Gastroesophageal sphincter (tissue), 4 donors: ENCODE measurements around the gene NOS1AP. TPM values are rescaled to one million over a fixed set of nuclear protein-coding genes. Genes with fewer than 3 reads are reported as not detected.

Experiments
- ATAC-seq: fragments of 150-250 bp; one replicate; pipeline ENCODE4 v1.9.1; 2016; ENCODE audit warnings: mild to moderate bottlenecking, moderate library complexity
- H3K27ac ChIP-seq, 4 donors: fragments of 200-600 bp; sonication (generic) in 3 of 4; 1 replicate in 3 of 4; 2 replicates in 1 of 4; pipeline ENCODE4 v1.5.1; 2016 to 2019
- H3K27me3 ChIP-seq: fragments of 200-600 bp; sonication (generic); one replicate; pipeline ENCODE4 v1.5.1; 2019
- H3K36me3 ChIP-seq, 2 donors: fragments of 200-600 bp; sonication (generic); one replicate each; pipeline ENCODE4 v1.5.1; 2019; ENCODE audit warnings: control low read depth in 1 of 2
- H3K4me1 ChIP-seq, 3 donors: fragments of 200-600 bp; sonication (generic); 1 replicate in 2 of 3; 2 replicates in 1 of 3; pipeline ENCODE4 v1.5.1; 2016 to 2019; ENCODE audit warnings: control low read depth in 2 of 3
- H3K4me3 ChIP-seq, 2 donors: fragments of 200-600 bp; sonication (generic); one replicate each; pipeline ENCODE4 v1.5.1; 2019; ENCODE audit warnings: mild to moderate bottlenecking in 1 of 2, moderate library complexity in 1 of 2
- H3K9me3 ChIP-seq, 3 donors: fragments of 200-600 bp; sonication (generic); one replicate each; pipeline ENCODE4 v1.5.1; 2017 to 2019; ENCODE audit warnings: control low read depth in 2 of 3
- CTCF ChIP-seq, 4 experiments: fragments of 200-600 bp in 2 of 4; fragments of 450-650 bp in 2 of 4; sonication (generic) in 1 of 4; IDR thresholded peaks; one replicate each; pipeline ENCODE4 v1.5.1; 2017 to 2019; ENCODE audit warnings: antibody characterized with exemption in 4 of 4, mild to moderate bottlenecking in 2 of 4, moderate library complexity in 2 of 4
- EP300 ChIP-seq: sonication (generic); formaldehyde crosslinking; IDR thresholded peaks from one replicate; pipeline ENCODE4 v1.6.1; 2017; ENCODE audit warnings: antibody characterized with exemption, mild to moderate bottlenecking
- POLR2A ChIP-seq, 2 donors: fragments of 450-650 bp; IDR thresholded peaks; one replicate each; pipeline ENCODE4 v1.6.1; 2017; ENCODE audit warnings: antibody characterized with exemption in 2 of 2, mild to moderate bottlenecking in 2 of 2, moderate library complexity in 1 of 2
- POLR2AphosphoS5 ChIP-seq: sonication (generic); formaldehyde crosslinking; IDR thresholded peaks from one replicate; pipeline ENCODE4 v1.6.1; 2017; ENCODE audit warnings: antibody characterized with exemption
- WGBS, 2 donors: methylation state at CpG; one replicate each; pipeline ENCODE4 v1.1.5; 2018; ENCODE audit warnings: low coverage in 1 of 2; 5-methylcytosine and 5-hydroxymethylcytosine counted together
- total RNA-seq, 4 donors: library from RNA; depleted of rRNA; stranded (reverse); fragments of >200 nt; gene quantifications; one replicate each; pipeline ENCODE4 v1.1.0, GENCODE V29; 2016

NOS1AP gene
- total RNA-seq, 4 donors from 2014 or later: 3.5 to 7.8 (median 4.1) TPM

GRCh38 chr1:162136760-162137159 lies 67.3 kb downstream of the NOS1AP start:
- no peaks in the 10 kb centered on the region for H3K9me3 ChIP-seq
- peak; percentile 66 for ATAC-seq
- peaks cover 0 to 17% (median 3%) of the 10 kb centered on the region in 3 donors for H3K4me1 ChIP-seq
- no peak overlapping the region for H3K4me3 ChIP-seq
- H3K27ac ChIP-seq: no peak overlapping the region
- WGBS, 2 donors: 11 to 52% methylated on average over 4 of the region's 4 CpGs
- H3K27me3 ChIP-seq: no peaks in the 10 kb centered on the region
- no peaks in the 10 kb centered on the region for H3K36me3 ChIP-seq
- TF ChIP-seq POLR2AphosphoS5: peak; percentile 54
- no peak for TF ChIP-seq CTCF (IDR thresholded peaks at IDR 0.05)

- H3K27ac ChIP-seq: no peak overlapping the region
Observed at GRCh38 chr1:162137179-162137960, 67.9 kb downstream of the NOS1AP start.

GRCh38 chr1:162138112-162138511 lies 68.6 kb downstream of the NOS1AP start:
- H3K27me3 ChIP-seq: no peaks in the 10 kb centered on the region
- peaks cover 0 to 13% (median 3%) of the 10 kb centered on the region in 3 donors for H3K4me1 ChIP-seq
- no peak for ATAC-seq
- no peak overlapping the region for H3K4me3 ChIP-seq
- no peaks in the 10 kb centered on the region for H3K9me3 ChIP-seq
- TF ChIP-seq CTCF (IDR thresholded peaks at IDR 0.05): no peak
- TF ChIP-seq POLR2AphosphoS5: no peak
- TF ChIP-seq POLR2A (IDR thresholded peaks at IDR 0.05): no peak
- TF ChIP-seq EP300: no peak
- no peaks in the 10 kb centered on the region for H3K36me3 ChIP-seq
- no peak overlapping the region for H3K27ac ChIP-seq
- 91% methylated on average over 2 of the region's 2 CpGs for WGBS, 2 donors

More at GRCh38 chr1:162137179-162137960, 67.9 kb downstream of the NOS1AP start:
- no peak for ATAC-seq
- WGBS, 2 donors: 65 to 78% methylated on average over 4 to 7 of the region's 8 CpGs
- Histone ChIP-seq H3K9me3 (no peaks in the 10 kb centered on the region), H3K4me1 (peaks cover 0 to 13% (median 3%) of the 10 kb centered on the region in 3 donors), H3K27me3 (no peaks in the 10 kb centered on the region), H3K4me3 (no peak overlapping the region), H3K36me3 (no peaks in the 10 kb centered on the region)
- no peak for TF ChIP-seq EP300
- TF ChIP-seq CTCF (IDR thresholded peaks at IDR 0.05): no peak
- no peak for TF ChIP-seq POLR2AphosphoS5
- no peak for TF ChIP-seq POLR2A (IDR thresholded peaks at IDR 0.05)

GRCh38 chr1:162138599-162139181 lies 69.2 kb downstream of the NOS1AP start:
- WGBS, 2 donors: 43 to 100% methylated on average over 1 to 3 of the region's 4 CpGs
- H3K36me3 ChIP-seq: no peaks in the 10 kb centered on the region
- no peaks in the 10 kb centered on the region for H3K9me3 ChIP-seq
- no peak overlapping the region for H3K27ac ChIP-seq
- no peaks in the 10 kb centered on the region for H3K27me3 ChIP-seq
- no peak for TF ChIP-seq CTCF (IDR thresholded peaks at IDR 0.05)
- no peak for TF ChIP-seq POLR2A (IDR thresholded peaks at IDR 0.05)
- no peak for TF ChIP-seq POLR2AphosphoS5
- no peak for TF ChIP-seq EP300
- ATAC-seq: no peak
- peaks cover 0 to 13% (median 3%) of the 10 kb centered on the region in 3 donors for H3K4me1 ChIP-seq
- H3K4me3 ChIP-seq: no peak overlapping the region

- Histone ChIP-seq H3K27ac (no peak overlapping the region), H3K4me3 (no peak overlapping the region), H3K36me3 (no peaks in the 10 kb centered on the region), H3K4me1 (peaks cover 0 to 13% (median 3%) of the 10 kb centered on the region in 3 donors), H3K27me3 (no peaks in the 10 kb centered on the region), H3K9me3 (no peaks in the 10 kb centered on the region)
- TF ChIP-seq CTCF (IDR thresholded peaks at IDR 0.05) (no peak), EP300 (no peak), POLR2AphosphoS5 (no peak), POLR2A (IDR thresholded peaks at IDR 0.05) (no peak)
- no peak for ATAC-seq
- WGBS, 2 donors: 50 to 87% methylated on average over 1 of the region's 1 CpG
Observed at GRCh38 chr1:162139211-162139610, 69.7 kb downstream of the NOS1AP start.
